B cell (primary cell): ENCODE results near the gene EPHB1. TPM values are rescaled to one million over a fixed set of nuclear protein-coding genes. Genes with fewer than 3 reads are reported as not detected.

Experiments used
- ATAC-seq: fragments of 200-7000 bp; cut with Tn5 transposase; one replicate; pipeline ENCODE4 v1.10.0; 2021; ENCODE audit warnings: low read depth, mild to moderate bottlenecking, moderate number of reproducible peaks, moderate library complexity
- CTCF ChIA-PET: fragments of 350-600 bp; sonication (Branson Sonifier 250); formaldehyde crosslinking; loops from one replicate; lab custom pipeline; 2021; ENCODE audit warnings: antibody characterized with exemption, inconsistent platforms; lab: Charles Lee
- POLR2A ChIA-PET: fragments of 350-600 bp; sonication (Branson Sonifier 250); formaldehyde crosslinking; loops from one replicate; lab custom pipeline; 2021; ENCODE audit warnings: antibody characterized with exemption; lab: Charles Lee
- DNase-seq: peaks from one replicate; pipeline ENCODE4 v3.0.0; 2013
- H2AFZ ChIP-seq: 2 replicates; pipeline ENCODE4 v1.6.1; 2012; ENCODE audit warnings: mild to moderate bottlenecking, low read depth, low read length; ENCODE audit not compliant: insufficient read depth, poor library complexity, severe bottlenecking
- H3K27ac ChIP-seq, 2 donors: 1 replicate in 1 of 2; 2 replicates in 1 of 2; pipeline ENCODE4 v1.5.1; 2012 to 2013; ENCODE audit warnings: low read length in 2 of 2, mild to moderate bottlenecking in 2 of 2, moderate library complexity in 1 of 2
- H3K27me3 ChIP-seq, 4 experiments: fragments of 200-600 bp in 1 of 4; sonication (generic) in 1 of 4; replicated peaks in 1 of 4; 1 replicate in 2 of 4; 2 replicates in 2 of 4; pipeline versions ENCODE4 v1.6.1 to v1.7.0; 2013 to 2016; ENCODE audit warnings: low read length in 3 of 4, mild to moderate bottlenecking in 2 of 4, mixed read lengths in 1 of 4, moderate library complexity in 1 of 4; ENCODE audit not compliant: insufficient read depth in 4 of 4, control insufficient read depth in 3 of 4; ENCODE audit errors: control extremely low read depth in 1 of 4
- H3K36me3 ChIP-seq, 2 experiments: replicated peaks in 1 of 2; 1 replicate in 1 of 2; 2 replicates in 1 of 2; pipeline versions ENCODE4 v1.6.1 to v1.7.1; 2013; ENCODE audit warnings: low read length in 1 of 2; ENCODE audit not compliant: insufficient read depth in 2 of 2, control insufficient read depth in 1 of 2; ENCODE audit errors: control extremely low read depth in 1 of 2, extremely low read depth in 1 of 2
- H3K4me1 ChIP-seq, 2 donors: fragments of 200-600 bp in 1 of 2; sonication (generic) in 1 of 2; 1 replicate in 1 of 2; 2 replicates in 1 of 2; pipeline versions ENCODE4 v1.5.1 to v1.6.1; 2013 to 2017; ENCODE audit warnings: low read length in 2 of 2; ENCODE audit not compliant: control insufficient read depth in 2 of 2, insufficient read depth in 2 of 2
- H3K4me2 ChIP-seq: replicated peaks from 2 replicates; pipeline ENCODE3; 2012; ENCODE audit warnings: mild to moderate bottlenecking, low read depth, low read length; ENCODE audit not compliant: poor library complexity, severe bottlenecking
- H3K4me3 ChIP-seq, 5 experiments: fragments of 200-600 bp in 1 of 5; sonication (generic) in 1 of 5; 1 replicate in 3 of 5; 2 replicates in 2 of 5; pipeline versions ENCODE4 v1.5.1 to v1.7.0; 2011 to 2016; ENCODE audit warnings: low read length in 4 of 5, mild to moderate bottlenecking in 4 of 5, low read depth in 2 of 5, control low read depth in 1 of 5, moderate library complexity in 1 of 5; ENCODE audit not compliant: insufficient read depth in 1 of 5; ENCODE audit errors: control extremely low read depth in 1 of 5, extremely low read depth in 1 of 5
- H3K79me2 ChIP-seq: fragments of 200-600 bp; sonication (generic); one replicate; pipeline ENCODE4 v1.6.0; 2016; ENCODE audit warnings: low read length; ENCODE audit not compliant: control insufficient read depth, insufficient read depth
- H3K9ac ChIP-seq: fragments of 200-600 bp; sonication (generic); 2 replicates; pipeline ENCODE4 v1.6.1; 2017; ENCODE audit warnings: mild to moderate bottlenecking, low read length, moderate library complexity
- H3K9me3 ChIP-seq, 3 donors: one replicate each; pipeline versions ENCODE4 v1.6.1 to v1.7.1; 2013; ENCODE audit warnings: low read length in 2 of 3; ENCODE audit not compliant: control insufficient read depth in 2 of 3, insufficient read depth in 1 of 3; ENCODE audit errors: control extremely low read depth in 1 of 3
- H4K20me1 ChIP-seq: 2 replicates; pipeline ENCODE4 v1.6.0; 2012; ENCODE audit warnings: mild to moderate bottlenecking, low read length; ENCODE audit not compliant: insufficient read depth, control insufficient read depth, poor library complexity, severe bottlenecking
- H3K27ac Mint-ChIP-seq: one replicate; pipeline ENCODE4 v1.8.0; 2021; ENCODE audit warnings: mixed read lengths
- H3K27me3 Mint-ChIP-seq: one replicate; pipeline ENCODE4 v1.8.0; 2021; ENCODE audit warnings: mixed read lengths
- H3K4me1 Mint-ChIP-seq: one replicate; pipeline ENCODE4 v1.8.0; 2021; ENCODE audit warnings: mixed read lengths
- H3K4me3 Mint-ChIP-seq: one replicate; pipeline ENCODE4 v1.8.0; 2021; ENCODE audit warnings: mixed read lengths
- H3K9me3 Mint-ChIP-seq: one replicate; pipeline ENCODE4 v1.8.0; 2022; ENCODE audit warnings: mixed read lengths; ENCODE audit not compliant: insufficient read depth
- CTCF ChIP-seq: fragments of 200-600 bp; IDR thresholded peaks from one replicate; pipeline ENCODE4 v1.8.0; 2022; ENCODE audit warnings: antibody characterized with exemption, mild to moderate bottlenecking
- EZH2 ChIP-seq: IDR thresholded peaks from 2 replicates; pipeline ENCODE4 v1.6.1; 2012; ENCODE audit warnings: borderline replicate concordance, low read depth, mild to moderate bottlenecking, moderate library complexity, low read length; ENCODE audit not compliant: insufficient read depth, poor library complexity, severe bottlenecking
- WGBS: methylation state at CpG from one replicate; pipeline ENCODE4 v1.1.5; 2013; ENCODE audit warnings: missing lambda C conversion rate; ENCODE audit not compliant: insufficient coverage; 5-methylcytosine and 5-hydroxymethylcytosine counted together
- intact Hi-C: fragments of 100-400 bp; cut with micrococcal nuclease; formaldehyde crosslinking; loops from one replicate; pipeline ENCODE4 v1.10.0; 2022
- polyA plus RNA-seq: library from polyadenylated mRNA; depleted of rRNA; stranded (reverse); fragments of >200 nt; gene quantifications from 2 replicates; pipeline ENCODE4 v1.2.3, GENCODE V29; 2012
- total RNA-seq, 2 donors: library from RNA; stranded (reverse); fragments of 120-200 nt in 1 of 2; gene quantifications; 1 replicate in 1 of 2; 2 replicates in 1 of 2; pipeline versions ENCODE4 v1.2.3 to v1.2.4, GENCODE V29; 2013 to 2022

EPHB1 gene
- total and polyA plus RNA-seq, 2 donors (not counting 1 experiment from before 2014, with no cell fraction given) = 0.01 TPM; not detected in 1

DNA sequence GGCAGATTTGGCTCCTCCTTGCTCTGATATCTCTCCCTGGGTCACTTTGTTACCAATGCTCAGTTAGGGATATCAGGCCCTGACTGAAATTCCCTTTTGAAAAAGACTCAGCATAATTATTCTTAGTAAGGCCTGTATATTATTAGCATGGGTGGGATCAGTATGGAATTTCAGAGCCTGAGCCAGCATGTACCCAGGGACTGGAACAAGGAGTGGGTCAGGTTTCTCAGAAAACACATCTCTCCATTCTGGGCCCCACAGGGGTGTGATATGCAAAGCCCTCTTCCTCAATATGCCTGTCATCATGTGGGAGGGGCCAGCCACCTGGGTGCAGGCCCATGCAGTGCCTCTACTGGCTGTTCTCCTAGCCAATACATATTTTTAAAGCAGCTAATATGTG is 423.2 kb downstream of the EPHB1 start:
- no peak overlapping the region for H2AFZ ChIP-seq
- ChIA-PET CTCF (no interaction called here), POLR2A (no interaction called here)

GRCh38 chr3:135218782-135219181 is 423.7 kb downstream of the EPHB1 start:
- Histone ChIP-seq H3K79me2 (no peaks in the 10 kb centered on the region), H3K4me3 (no peak overlapping the region), H3K27ac (no peak overlapping the region), H3K4me1 (no peaks in the 10 kb centered on the region), H3K4me2 (no peak overlapping the region), H2AFZ (no peak overlapping the region), H3K9me3 (no peaks in the 10 kb centered on the region), H3K36me3 (no peaks in the 10 kb centered on the region), H3K9ac (no peak overlapping the region), H3K27me3 (no peaks in the 10 kb centered on the region), H4K20me1 (no peaks in the 10 kb centered on the region)
- Mint-ChIP-seq H3K27me3 (peaks cover 5% of the 10 kb centered on the region), H3K27ac (no peak overlapping the region), H3K9me3 (peaks cover 2% of the 10 kb centered on the region), H3K4me3 (no peak overlapping the region), H3K4me1 (no peaks in the 10 kb centered on the region)
- ChIA-PET CTCF (no interaction called here), POLR2A (no interaction called here)
- intact Hi-C loops = no loop called here
- no peak for TF ChIP-seq CTCF
- TF ChIP-seq EZH2 = no peak
- 94% methylated on average over 2 of the region's 4 CpGs for WGBS
- ATAC-seq (no peak), DNase-seq (no peak)

More for the DNA sequence above, 423.2 kb downstream of the EPHB1 start:
- intact Hi-C loops = no loop called here
- no peak overlapping the region for H3K27ac Mint-ChIP-seq
- ATAC-seq (no peak), DNase-seq (no peak)
- H3K4me3 ChIP-seq = no peak overlapping the region
- no peaks in the 10 kb centered on the region for H3K4me1 Mint-ChIP-seq
- H3K27ac ChIP-seq = no peak overlapping the region
- no peak for TF ChIP-seq CTCF
- TF ChIP-seq EZH2 = no peak
- H3K9ac ChIP-seq = no peak overlapping the region
- no peaks in the 10 kb centered on the region for H3K36me3 ChIP-seq
- no peaks in the 10 kb centered on the region for H3K4me1 ChIP-seq
- no peaks in the 10 kb centered on the region for H3K27me3 ChIP-seq
- no peaks in the 10 kb centered on the region for H3K9me3 ChIP-seq
- peaks cover 5% of the 10 kb centered on the region for H3K27me3 Mint-ChIP-seq
- no peak overlapping the region for H3K4me3 Mint-ChIP-seq
- H3K4me2 ChIP-seq = no peak overlapping the region
- H3K9me3 Mint-ChIP-seq = peaks cover 2% of the 10 kb centered on the region
- no peaks in the 10 kb centered on the region for H4K20me1 ChIP-seq
- H3K79me2 ChIP-seq = no peaks in the 10 kb centered on the region
